ENCODE measurements around the gene TSHZ2. TPM values are rescaled to one million over a fixed set of nuclear protein-coding genes. Genes with fewer than 3 reads are reported as not detected.

The TSHZ2 gene
- total and polyA plus RNA-seq, 2 of the 4 experiments (the other 2 are of a cell fraction), result under 0.01 to 0.02 TPM

DNA sequence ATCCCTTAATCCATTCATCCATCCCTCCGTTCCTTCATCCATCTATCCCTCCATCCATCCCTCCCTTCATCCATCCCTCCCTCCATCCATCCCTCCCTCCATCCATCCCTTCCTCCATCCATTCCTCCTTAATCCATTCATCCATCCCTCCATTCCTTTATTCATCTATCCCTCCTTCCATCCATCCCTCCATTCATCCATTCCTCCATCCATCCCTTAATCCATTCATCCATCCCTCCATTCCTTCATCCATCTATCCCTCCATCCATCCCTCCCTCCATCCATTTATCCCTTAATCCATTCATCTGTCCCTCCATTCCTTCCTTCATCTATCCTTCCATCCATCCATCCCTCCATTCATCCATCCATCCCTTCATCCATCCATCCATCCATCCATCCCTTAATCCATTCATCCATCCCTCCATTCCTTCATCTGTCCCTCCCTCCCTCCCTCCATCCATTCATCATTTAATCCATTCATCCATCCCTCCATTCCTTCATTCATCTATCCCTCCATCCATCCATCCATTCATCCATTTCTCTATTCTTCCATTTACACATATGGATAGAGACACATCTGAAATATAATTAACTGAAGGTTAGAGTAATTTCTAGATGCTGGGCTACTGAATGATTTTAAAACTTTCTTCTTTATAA lies 100.9 kb downstream of the TSHZ2 start:
- no peak overlapping the region for H2BK5ac ChIP-seq (ENCODE audit: low read depth, low read length, poor library complexity, severe bottlenecking)
- H3K79me1 ChIP-seq (ENCODE audit: low read depth in 1 of 2, low read length in 2 of 2), result no peaks in the 10 kb centered on the region
- no peak overlapping the region for H4K91ac ChIP-seq (ENCODE audit: insufficient read depth, low read depth, low read length)
- H2BK15ac ChIP-seq (ENCODE audit: low read depth, low read length), result no peak overlapping the region
- no peaks in the 10 kb centered on the region for H3K4me1 ChIP-seq (ENCODE audit: control insufficient read depth, insufficient read depth, low read length)
- no peak for ATAC-seq (ENCODE audit: low read depth)
- H3K18ac ChIP-seq (ENCODE audit: low read depth, low read length), result no peak overlapping the region
- H3K56ac ChIP-seq (ENCODE audit: extremely low read depth, insufficient read depth, low read length), result no peak overlapping the region
- H3K4me2 ChIP-seq (ENCODE audit: low read depth, low read length), result no peak overlapping the region
- 75 to 100% methylated on average over 1 of the region's 1 CpG for WGBS, 2 experiments (ENCODE audit: extremely low coverage in 2 of 2, insufficient read length in 1 of 2)
- H2AFZ ChIP-seq (replicated peaks; ENCODE audit: low read length, poor library complexity), result no peak overlapping the region
- ChIA-PET POLR2A (ENCODE audit: unreplicated experiment) (no interaction called here), CTCF (no interaction called here)
- H3K23ac ChIP-seq (ENCODE audit: low read depth, low read length), result no peak overlapping the region
- no peaks in the 10 kb centered on the region for H3K27me3 ChIP-seq (ENCODE audit: control insufficient read depth, insufficient read depth, low read length)
- no peak overlapping the region for H2AK5ac ChIP-seq (ENCODE audit: low read depth, low read length)
- intact Hi-C loops (cut with micrococcal nuclease), result no loop called here
- H4K8ac ChIP-seq (ENCODE audit: low read depth in 2 of 2, low read length in 2 of 2), result no peak overlapping the region
- no peak for DNase-seq
- dilution Hi-C loops (cut with HindIII; ENCODE audit: low sequenced_read_pairs, unreplicated experiment), result no loop called here
- H3K9me3 ChIP-seq (ENCODE audit: control insufficient read depth, insufficient read depth, low read length), result no peaks in the 10 kb centered on the region; the same call in 1 of the 2 replicates
- H3K9ac ChIP-seq (ENCODE audit: low read depth, low read length), result no peak overlapping the region
- no peaks in the 10 kb centered on the region for H3K9me1 ChIP-seq (ENCODE audit: insufficient read depth, low read length)
- no peak overlapping the region for H2AK9ac ChIP-seq (replicated peaks; ENCODE audit: low read depth, low read length, poor library complexity)
- H4K5ac ChIP-seq (ENCODE audit: low read depth, low read length), result no peak overlapping the region
- no TSS peak for BruUV-seq (replicated peaks)
- H2BK20ac ChIP-seq (ENCODE audit: low read depth, low read length), result no peak overlapping the region
- H3K4ac ChIP-seq (ENCODE audit: low read depth, low read length), result no peak overlapping the region
- no peak overlapping the region for H3K27ac ChIP-seq (ENCODE audit: insufficient read depth, low read length)
- in situ Hi-C loops (cut with MboI; ENCODE audit: low sequenced_read_pairs), result no loop called here
- no peak overlapping the region for H3K4me3 ChIP-seq (ENCODE audit: insufficient read depth, low read depth, low read length)
- no peak overlapping the region for H2BK120ac ChIP-seq (ENCODE audit: low read depth, low read length)
- no peak overlapping the region for H3K14ac ChIP-seq (replicated peaks; ENCODE audit: low read depth, low read length)
- H4K20me1 ChIP-seq (ENCODE audit: insufficient read depth, low read length), result no peaks in the 10 kb centered on the region
- TF ChIP-seq ELK1 (IDR thresholded peaks at IDR 0.05; ENCODE audit: borderline replicate concordance, low read depth, low read length), result no peak
- no peak for TF ChIP-seq CHD1 (IDR thresholded peaks at IDR 0.05; ENCODE audit: low read depth, low read length)
- TF ChIP-seq SMC3 (IDR thresholded peaks at IDR 0.05; ENCODE audit: low read depth, low read length), result no peak
- no peak for TF ChIP-seq RFX5 (IDR thresholded peaks at IDR 0.05; ENCODE audit: low read depth, low read length)
- TF ChIP-seq POLR2A (IDR thresholded peaks at IDR 0.05; ENCODE audit: low read depth, low read length), result no peak
- no peak for TF ChIP-seq FOS (IDR thresholded peaks at IDR 0.05; ENCODE audit: low read depth, low read length)
- TF ChIP-seq BHLHE40 (IDR thresholded peaks at IDR 0.05; ENCODE audit: low read depth, low read length), result no peak
- no peak for TF ChIP-seq MXI1 (IDR thresholded peaks at IDR 0.05; ENCODE audit: borderline replicate concordance, low read depth, low read length)
- no peak for TF ChIP-seq MAZ (IDR thresholded peaks at IDR 0.05; ENCODE audit: borderline replicate concordance, low read depth, low read length)
- no peak for TF ChIP-seq MAFK (IDR thresholded peaks at IDR 0.05; ENCODE audit: low read depth, low read length)
- TF ChIP-seq RCOR1 (IDR thresholded peaks at IDR 0.05; ENCODE audit: insufficient replicate concordance, low read length), result no peak
- TF ChIP-seq, protein P1, sequence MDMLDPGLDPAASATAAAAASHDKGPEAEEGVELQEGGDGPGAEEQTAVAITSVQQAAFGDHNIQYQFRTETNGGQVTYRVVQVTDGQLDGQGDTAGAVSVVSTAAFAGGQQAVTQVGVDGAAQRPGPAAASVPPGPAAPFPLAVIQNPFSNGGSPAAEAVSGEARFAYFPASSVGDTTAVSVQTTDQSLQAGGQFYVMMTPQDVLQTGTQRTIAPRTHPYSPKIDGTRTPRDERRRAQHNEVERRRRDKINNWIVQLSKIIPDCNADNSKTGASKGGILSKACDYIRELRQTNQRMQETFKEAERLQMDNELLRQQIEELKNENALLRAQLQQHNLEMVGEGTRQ (IDR thresholded peaks at IDR 0.05; ENCODE audit: low read depth, low read length), result no peak
- TF ChIP-seq, protein P2, sequence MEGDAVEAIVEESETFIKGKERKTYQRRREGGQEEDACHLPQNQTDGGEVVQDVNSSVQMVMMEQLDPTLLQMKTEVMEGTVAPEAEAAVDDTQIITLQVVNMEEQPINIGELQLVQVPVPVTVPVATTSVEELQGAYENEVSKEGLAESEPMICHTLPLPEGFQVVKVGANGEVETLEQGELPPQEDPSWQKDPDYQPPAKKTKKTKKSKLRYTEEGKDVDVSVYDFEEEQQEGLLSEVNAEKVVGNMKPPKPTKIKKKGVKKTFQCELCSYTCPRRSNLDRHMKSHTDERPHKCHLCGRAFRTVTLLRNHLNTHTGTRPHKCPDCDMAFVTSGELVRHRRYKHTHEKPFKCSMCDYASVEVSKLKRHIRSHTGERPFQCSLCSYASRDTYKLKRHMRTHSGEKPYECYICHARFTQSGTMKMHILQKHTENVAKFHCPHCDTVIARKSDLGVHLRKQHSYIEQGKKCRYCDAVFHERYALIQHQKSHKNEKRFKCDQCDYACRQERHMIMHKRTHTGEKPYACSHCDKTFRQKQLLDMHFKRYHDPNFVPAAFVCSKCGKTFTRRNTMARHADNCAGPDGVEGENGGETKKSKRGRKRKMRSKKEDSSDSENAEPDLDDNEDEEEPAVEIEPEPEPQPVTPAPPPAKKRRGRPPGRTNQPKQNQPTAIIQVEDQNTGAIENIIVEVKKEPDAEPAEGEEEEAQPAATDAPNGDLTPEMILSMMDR (conservative IDR thresholded peaks at IDR 0.05; ENCODE audit: low read depth, low read length), result no peak
- TF ChIP-seq CEBPB (IDR thresholded peaks at IDR 0.05; ENCODE audit: low read depth, low read length), result no peak
- no peak for TF ChIP-seq RAD21 (IDR thresholded peaks at IDR 0.05; ENCODE audit: low read length)
- no peak for TF ChIP-seq NFE2L2 (IDR thresholded peaks at IDR 0.05; ENCODE audit: low read depth, low read length)
- no peaks in the 10 kb centered on the region for H3K36me3 ChIP-seq (ENCODE audit: control insufficient read depth, insufficient read depth, low read length)

Data from IMR-90 (cell line).